Parietal lobe (tissue), 1 donor: ENCODE measurements around the gene RGPD5. TPM values are rescaled to one million over a fixed set of nuclear protein-coding genes. Genes with fewer than 3 reads are reported as not detected.

ENCODE experiments used
- total RNA-seq: library from RNA; depleted of rRNA; stranded (reverse); fragments of >200 nt; gene quantifications from one replicate; pipeline ENCODE4 v1.2.3, GENCODE V29; 2014

Gene RGPD5
- 140 TPM for total RNA-seq

GRCh38 chr2:109794074-109794737, at the start of gene RGPD5:
Gene RGPD5 (plus strand): TSS chr2:109794305. CDS start chr2:109794466, 161 bp downstream.

GRCh38 chr2:109898462-109899336, 104.6 kb downstream of the RGPD5 start, which contains the start of gene LIMS3:
Gene LIMS3 (plus strand): TSS chr2:109898688. CDS start chr2:109898729, 41 bp downstream.

Other genes with a start within 250 kb of the RGPD5 start
- gene SEPTIN10, start 180.3 kb upstream of the RGPD5 start, total RNA-seq: 91.7 TPM
- 34.1 TPM for gene SOWAHC, start 179.9 kb upstream of the RGPD5 start, total RNA-seq
- gene LIMS3, start 104.4 kb downstream of the RGPD5 start, total RNA-seq: 2.5 TPM